ELF-1 (cell line): ENCODE measurements around the gene P3R3URF.

Experiments
- DNase-seq: peaks from one replicate; pipeline ENCODE4 v3.0.0-alpha.2; 2016; ENCODE audit warnings: low read depth, low spot score

Gene P3R3URF

GRCh38 chr1:46193984-46194570 lies 17.8 kb upstream of the P3R3URF start:
- peak; percentile 97 for DNase-seq

DNA sequence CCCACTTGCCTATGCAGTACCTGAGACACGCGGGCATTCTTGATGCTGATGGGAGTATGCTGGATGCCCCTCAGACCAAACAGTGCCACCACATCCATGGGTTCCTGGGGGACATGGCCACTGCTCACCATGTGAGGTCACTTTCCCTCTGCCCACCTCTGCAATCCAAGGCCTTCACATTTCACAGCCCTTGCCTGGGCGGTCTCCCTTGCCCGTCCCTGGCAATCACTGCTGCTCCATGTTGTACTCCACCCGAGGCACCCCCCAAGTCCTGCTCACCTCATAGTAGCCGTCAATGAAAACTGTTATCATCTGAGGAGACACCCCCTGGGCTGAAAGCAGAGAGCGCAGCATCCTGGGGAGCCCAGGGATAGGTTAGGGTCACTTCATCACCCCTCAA lies 17.0 kb upstream of the P3R3URF start:
- DNase-seq: no peak

GRCh38 chr1:46192171-46192570 lies 15.9 kb upstream of the P3R3URF start:
- no peak for DNase-seq

DNA sequence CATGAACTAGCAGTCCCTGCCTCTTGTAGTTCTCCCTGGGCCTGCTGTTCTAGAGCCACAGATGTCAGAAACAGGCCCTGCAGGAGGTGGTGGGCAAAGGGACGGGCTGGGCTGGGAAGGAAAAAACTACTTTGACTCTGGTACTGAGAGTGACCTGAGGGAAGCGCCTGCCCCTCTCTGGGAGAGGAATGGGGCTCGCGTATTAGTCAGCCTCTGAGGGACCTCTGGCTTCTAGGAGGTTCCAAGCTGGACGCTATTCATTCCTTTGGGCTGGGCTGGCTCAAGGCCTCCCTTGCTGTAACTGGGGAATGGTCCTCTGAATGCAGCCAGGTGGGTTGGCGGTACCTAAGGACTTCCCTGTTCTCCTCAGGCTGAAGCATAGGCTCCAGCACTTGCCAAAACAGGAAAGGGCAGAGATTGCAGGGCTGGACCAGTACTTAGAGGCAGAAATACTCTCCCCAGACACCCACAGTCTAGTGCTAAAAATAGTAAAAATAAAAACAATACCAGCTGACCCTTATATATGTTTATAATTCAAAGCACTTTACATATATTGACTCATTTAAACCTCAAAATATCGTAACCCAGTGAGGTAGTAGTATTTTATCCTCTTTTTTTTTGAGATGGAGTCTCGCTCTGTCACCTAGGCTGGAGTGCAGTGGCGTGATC lies 14.9 kb upstream of the P3R3URF start:
- no peak for DNase-seq

GRCh38 chr1:46190539-46190938 lies 14.3 kb upstream of the P3R3URF start:
- no peak for DNase-seq

GRCh38 chr1:46188295-46189030 lies 12.2 kb upstream of the P3R3URF start:
- peak; percentile 98 for DNase-seq

DNA sequence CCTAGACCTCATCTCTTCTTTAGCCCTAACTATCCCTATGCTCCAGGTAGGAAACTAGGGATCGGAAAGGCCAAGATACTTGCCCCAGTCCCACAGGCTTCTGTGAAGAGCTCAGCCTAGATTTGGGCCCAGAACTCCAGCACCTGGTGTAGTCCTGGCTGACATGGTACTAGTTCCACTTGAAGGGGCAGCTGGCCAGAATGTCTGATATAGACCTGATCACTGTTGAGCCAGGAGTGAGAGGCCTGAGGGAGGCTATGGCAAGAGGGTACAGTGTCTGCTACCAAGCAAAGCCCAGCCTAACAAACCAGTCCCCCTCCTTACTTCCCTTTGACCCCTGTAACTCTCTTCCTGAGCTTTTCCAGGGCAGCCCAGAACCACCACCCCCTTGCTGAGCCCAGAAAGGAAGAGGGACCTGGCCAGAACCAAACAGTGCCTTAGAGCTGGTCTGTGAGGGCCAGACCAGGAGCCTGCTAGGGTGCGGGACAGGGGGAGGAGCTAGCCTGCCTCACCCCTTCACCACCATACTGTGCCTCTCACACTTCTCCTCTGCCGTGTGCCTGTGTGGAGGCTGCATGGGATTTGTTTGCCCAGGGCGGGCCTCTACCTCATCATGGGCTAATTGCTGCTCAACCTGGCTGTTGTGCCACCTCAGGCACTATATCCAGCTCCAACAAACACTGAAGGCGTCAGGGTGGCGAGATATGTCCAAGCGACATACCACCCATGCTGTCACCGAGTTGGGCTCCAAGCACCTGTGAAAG lies 11.0 kb upstream of the P3R3URF start:
- DNase-seq: no peak

GRCh38 chr1:46186076-46186475 lies 9.8 kb upstream of the P3R3URF start:
- DNase-seq: no peak

- DNase-seq: no peak
Measured at GRCh38 chr1:46184920-46185658, 8.8 kb upstream of the P3R3URF start.

DNA sequence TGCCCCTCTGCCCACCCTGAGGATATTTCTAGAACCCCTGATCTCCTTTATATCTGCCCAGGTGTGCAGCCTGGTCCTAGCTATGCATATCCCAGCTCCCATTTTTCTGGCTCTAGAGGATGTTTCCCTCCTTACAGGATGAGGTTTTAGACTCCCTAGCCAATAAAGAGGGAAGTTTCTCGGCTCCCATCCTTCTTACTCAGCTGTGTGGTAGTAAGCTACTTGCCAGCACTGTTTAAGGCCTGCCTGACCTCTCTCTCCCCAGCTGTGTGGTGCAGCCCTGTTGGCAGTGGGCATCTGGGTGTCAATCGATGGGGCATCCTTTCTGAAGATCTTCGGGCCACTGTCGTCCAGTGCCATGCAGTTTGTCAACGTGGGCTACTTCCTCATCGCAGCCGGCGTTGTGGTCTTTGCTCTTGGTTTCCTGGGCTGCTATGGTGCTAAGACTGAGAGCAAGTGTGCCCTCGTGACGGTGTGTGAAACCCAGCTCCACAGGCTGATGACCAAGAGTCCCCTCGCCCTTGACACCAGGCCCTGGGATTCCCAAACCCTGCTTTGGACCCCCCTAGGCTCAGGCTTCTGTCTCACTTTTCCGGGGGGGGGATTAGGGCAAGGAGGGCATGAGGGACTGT lies 7.8 kb upstream of the P3R3URF start:
- no peak for DNase-seq

- peak; percentile 63 for DNase-seq
Measured at GRCh38 chr1:46183079-46183847, 7.0 kb upstream of the P3R3URF start.

- DNase-seq: no peak
Measured at GRCh38 chr1:46181343-46182260, 5.3 kb upstream of the P3R3URF start.

GRCh38 chr1:46180082-46180616 lies 3.9 kb upstream of the P3R3URF start:
- DNase-seq: peak; percentile 92

GRCh38 chr1:46179138-46180081 lies 3.1 kb upstream of the P3R3URF start:
- peak; percentile 91 for DNase-seq

DNA sequence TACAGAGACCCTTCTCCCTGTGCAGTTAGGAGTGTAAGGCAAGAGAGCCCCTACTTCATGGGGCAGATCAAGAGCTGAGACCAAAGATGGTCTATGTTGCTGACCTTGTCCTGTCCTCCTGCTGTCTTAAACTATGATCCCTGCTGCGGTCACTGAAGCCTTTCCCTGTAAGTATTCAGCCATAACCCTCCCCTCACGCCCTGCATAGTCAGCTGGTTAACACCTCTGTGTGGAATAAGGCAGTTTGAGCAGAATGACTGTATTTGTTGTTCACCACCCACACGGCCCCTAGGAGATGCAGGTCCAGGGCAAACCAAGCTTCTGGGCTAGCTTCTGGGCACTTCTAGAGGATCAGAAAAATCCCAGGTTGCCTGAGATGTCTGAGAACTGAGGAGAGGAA lies 1.0 kb downstream of the P3R3URF start:
- DNase-seq: no peak

- no peak for DNase-seq
Measured at GRCh38 chr1:46174448-46175231, 1.6 kb downstream of the P3R3URF start, which contains the start of gene TSPAN1. Gene TSPAN1, plus strand, starts transcription at chr1:46175087. Its CDS starts 6,021 bp downstream, at chr1:46181108.

DNA sequence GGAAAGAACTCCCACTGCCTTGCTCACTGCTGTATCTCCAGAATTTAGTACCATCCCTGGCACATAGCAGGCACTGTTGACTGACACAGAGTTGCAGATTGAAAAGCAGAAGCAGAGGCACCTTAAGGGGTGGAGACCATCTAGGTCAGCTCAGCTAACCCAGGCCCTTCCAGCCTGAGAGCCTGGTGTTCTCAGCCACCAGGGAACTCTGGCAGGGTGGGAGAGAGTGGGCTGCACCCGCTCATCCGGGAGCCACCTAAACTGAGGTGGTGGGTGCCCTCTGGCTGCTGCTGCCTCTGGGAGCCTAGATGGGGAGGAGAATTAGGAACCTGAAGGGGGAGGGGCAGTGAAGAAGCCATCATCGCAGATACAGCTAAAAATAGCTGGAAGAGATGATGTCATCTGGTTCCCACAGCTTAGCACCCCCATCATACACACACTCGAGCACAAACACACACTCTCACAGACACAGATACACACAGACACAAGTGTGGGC lies 2.9 kb downstream of the P3R3URF start:
- peak; percentile 49 for DNase-seq
